ENCODE data around the gene ZWINT.

DNA sequence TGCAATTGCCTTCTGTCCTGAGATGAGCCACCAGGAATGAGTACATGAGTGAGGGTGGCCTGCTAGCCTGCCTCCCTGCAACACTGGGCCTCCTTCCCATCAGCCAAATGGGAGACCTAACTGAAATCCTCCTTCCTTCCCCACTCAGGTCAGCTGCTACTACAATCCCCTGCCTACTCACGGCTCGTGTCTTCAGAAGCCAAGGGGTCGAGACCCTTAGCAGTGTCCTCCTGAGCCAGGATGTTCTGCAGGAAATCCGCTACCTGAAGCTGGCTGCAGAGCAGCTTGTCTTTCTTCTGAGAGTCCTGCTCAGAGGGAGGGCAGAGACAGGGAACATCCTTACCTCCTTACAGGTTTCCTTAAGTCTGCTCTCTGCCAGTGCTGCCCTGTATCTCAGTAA is 1.2 kb downstream of the ZWINT start:
- TF ChIP-seq, protein P1, sequence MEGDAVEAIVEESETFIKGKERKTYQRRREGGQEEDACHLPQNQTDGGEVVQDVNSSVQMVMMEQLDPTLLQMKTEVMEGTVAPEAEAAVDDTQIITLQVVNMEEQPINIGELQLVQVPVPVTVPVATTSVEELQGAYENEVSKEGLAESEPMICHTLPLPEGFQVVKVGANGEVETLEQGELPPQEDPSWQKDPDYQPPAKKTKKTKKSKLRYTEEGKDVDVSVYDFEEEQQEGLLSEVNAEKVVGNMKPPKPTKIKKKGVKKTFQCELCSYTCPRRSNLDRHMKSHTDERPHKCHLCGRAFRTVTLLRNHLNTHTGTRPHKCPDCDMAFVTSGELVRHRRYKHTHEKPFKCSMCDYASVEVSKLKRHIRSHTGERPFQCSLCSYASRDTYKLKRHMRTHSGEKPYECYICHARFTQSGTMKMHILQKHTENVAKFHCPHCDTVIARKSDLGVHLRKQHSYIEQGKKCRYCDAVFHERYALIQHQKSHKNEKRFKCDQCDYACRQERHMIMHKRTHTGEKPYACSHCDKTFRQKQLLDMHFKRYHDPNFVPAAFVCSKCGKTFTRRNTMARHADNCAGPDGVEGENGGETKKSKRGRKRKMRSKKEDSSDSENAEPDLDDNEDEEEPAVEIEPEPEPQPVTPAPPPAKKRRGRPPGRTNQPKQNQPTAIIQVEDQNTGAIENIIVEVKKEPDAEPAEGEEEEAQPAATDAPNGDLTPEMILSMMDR (IDR thresholded peaks at IDR 0.05): no peak
- TF ChIP-seq POLR2A (IDR thresholded peaks at IDR 0.05) (no peak), EP300 (IDR thresholded peaks at IDR 0.05; ENCODE audit: low read depth) (no peak)

Data from transverse colon (tissue), 3 donors.